GM18868 (cell line): ENCODE measurements around the gene OTUB1.

Experiments used
- ATAC-seq: cut with Tn5 transposase; IDR thresholded peaks from one replicate; pipeline ENCODE4 v1.9.1; 2021; ENCODE audit warnings: mild to moderate bottlenecking, moderate library complexity; ENCODE audit not compliant: unreplicated experiment

OTUB1 gene

GRCh38 chr11:64022125-64022784, 36.0 kb downstream of the OTUB1 start:
- ATAC-seq = no peak

DNA sequence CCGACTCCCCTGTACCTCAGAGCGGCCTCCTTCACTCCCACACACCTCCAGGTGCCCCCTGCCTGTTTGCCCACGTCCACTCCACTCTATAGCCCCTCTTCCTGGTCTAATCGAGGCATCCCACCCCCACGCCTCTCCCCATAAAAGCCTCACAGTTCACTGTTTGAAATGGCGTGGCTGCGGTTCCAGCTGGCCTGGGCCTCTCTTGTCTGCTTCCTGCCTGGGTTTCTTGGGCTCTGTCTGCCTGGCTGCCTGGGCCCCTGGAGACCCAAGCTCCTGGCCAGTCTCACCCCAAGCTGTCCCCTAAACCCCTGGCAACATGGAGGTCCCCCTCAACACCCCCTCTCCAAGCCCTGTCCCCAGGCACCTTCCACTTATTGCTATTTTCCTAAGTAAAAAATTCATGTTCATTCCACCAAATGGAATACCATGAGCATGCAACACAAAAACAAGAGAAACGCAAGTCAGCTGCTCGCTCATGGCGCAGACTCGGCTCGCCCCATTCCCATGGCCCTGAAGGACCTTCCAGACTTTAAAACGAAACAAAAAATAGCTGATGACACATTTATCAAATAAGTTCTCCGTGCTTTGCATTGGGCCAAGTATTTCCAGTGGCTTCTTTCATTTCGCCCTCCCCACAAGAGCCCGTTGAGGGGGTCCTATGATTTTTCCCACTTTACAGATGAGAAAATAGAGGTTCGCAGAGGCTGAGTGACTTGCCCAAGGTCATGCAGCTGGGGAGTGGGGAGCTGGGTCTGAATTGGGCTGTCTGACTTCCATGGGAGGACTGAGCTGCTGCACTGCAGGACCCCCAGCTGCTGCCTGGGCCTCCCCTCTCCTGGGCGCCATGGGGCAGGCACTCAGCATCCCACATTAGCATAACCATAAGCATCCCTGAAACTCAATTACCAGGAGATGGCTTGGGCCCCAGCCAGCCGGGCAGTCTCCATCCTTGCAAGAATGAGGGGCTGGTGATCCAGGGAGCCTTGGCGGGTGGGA, 37.8 kb downstream of the OTUB1 start:
- ATAC-seq = no peak

- ATAC-seq = no peak
These were observed 39.0 kb downstream of the OTUB1 start for GRCh38 chr11:64025205-64025604.

DNA sequence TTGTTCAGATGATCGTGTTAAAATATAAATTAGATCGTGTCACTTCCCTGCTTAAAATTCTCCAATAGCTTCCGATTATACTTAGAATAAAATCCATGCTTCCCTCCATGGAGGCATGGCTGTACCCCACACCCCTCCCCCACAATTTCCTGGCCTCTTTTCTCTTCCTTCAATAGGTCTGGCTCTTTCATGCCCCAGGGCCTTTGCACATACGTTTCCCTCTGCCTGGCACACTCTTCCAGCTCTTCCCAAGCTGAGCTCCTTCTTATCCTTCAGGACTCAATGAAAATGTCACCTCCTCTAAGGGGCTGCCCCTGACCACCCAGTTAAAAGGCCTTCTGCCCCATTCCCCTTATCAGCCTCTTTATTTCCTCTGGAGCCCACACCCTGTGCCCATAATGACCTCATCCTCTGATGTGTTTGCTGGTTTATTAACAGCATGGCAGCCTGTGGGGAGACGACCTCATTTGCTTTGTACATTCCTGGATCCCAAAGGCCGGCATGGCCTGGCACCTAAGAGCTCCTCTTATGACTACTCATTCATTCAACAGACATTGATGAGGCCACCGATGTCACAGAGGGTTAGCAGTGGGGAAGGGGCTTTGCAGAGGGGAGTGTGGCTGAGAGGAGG, 40.5 kb downstream of the OTUB1 start:
- no peak for ATAC-seq

- ATAC-seq = no peak
These were observed 41.6 kb downstream of the OTUB1 start for GRCh38 chr11:64027651-64028397.

- ATAC-seq = no peak
These were observed 42.3 kb downstream of the OTUB1 start for GRCh38 chr11:64028398-64029115.

DNA sequence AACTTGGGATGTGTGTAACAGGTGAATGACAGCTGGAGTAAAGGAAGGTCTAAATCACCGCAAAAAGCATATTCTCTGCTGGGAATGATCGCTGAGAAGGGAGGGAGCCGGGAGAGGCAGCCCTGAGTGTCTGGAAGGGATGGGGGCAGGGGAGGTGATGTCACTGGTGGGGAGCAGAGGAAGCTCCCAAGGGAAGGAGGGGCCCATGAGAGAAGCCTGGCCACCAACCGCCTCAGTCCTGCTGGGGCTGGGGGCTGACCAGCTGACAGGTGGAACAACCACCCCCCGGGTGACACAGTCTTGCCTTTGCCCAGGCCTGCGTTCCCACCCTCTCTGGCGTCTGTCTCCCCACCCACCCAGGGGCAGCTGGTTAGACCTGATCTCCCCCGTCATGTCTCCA, 43.5 kb downstream of the OTUB1 start:
- ATAC-seq = no peak

DNA sequence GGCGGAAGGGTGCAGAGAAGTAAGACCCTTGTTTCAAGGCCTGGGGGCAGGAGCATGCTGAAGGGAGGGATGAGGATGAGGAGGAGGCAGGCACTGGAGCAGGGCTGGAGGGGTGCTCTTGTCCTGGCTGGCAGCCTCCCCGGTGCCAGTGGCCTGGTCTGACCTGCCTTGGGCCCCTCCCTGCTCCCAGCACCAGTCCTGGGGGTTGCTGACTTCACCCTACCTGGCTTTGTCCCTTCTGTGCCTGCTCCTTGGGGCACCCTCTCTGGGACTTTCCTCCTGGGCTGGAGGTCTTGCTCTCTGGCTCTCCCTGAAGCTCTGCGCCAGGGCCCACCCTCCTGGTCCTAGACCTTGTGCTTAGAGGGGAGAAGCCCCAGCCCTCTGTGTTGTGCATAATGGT, 44.8 kb downstream of the OTUB1 start:
- ATAC-seq = no peak

DNA sequence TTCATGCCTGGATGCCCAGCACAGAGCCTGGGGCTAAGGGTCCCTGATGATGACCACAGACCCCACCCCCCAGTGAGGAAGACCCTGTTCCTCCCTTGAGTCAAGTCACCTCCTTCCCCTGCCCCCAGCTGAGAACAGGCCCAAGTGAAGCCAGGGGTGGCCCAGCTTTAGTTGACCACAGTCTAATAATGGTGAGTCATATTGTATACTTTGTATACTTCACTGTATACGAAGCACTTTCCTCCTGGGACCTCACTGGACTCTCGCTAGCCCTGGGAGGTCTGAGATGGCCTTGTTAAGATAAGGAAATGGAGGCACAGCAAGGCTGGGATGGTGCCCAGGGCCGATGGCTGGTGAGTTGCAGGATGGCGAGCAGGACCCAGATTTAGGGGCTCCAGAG, 45.8 kb downstream of the OTUB1 start:
- no peak for ATAC-seq

DNA sequence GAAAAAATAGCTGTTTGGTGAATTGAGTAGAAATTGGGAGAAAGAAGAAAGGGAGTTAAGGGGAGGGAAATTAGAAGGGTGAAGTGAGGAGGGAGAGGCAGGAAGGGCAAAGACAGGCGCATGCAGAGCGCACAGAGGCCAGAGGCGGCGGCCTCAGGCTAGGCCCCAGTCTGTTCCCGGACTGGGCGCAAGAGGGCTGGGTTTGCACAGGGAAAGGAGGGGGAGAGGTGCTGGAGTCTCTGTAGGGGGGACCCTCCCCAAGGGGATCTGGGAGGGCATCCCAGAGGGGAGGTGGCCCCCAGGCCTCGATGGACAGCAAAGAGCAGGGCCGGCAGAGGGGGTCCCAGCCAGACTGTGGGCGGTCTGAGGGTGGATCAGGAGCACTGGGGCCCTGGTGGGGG, 48.2 kb downstream of the OTUB1 start:
- no peak for ATAC-seq

DNA sequence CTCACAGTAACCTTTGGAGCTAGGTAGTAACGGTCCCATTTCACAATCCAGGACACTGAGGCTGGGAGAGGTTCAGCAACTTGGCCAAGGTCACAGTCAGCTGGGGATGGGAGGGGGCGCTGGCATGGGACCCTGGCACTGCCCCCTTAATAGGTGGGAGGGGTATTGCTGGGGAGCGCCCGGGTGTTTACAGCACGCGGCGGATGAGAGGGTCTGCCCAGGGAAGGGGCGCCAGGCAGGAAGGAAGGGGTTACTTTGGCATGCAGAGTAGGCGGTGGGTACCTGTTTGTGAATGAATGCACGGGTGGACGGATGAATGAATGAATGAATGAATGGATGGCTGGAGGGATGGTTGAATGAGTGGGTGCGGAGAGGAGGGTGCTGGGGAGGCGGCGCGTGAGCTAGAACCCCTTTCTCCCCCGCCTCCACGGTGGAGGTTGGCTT, 48.9 kb downstream of the OTUB1 start:
- no peak for ATAC-seq

DNA sequence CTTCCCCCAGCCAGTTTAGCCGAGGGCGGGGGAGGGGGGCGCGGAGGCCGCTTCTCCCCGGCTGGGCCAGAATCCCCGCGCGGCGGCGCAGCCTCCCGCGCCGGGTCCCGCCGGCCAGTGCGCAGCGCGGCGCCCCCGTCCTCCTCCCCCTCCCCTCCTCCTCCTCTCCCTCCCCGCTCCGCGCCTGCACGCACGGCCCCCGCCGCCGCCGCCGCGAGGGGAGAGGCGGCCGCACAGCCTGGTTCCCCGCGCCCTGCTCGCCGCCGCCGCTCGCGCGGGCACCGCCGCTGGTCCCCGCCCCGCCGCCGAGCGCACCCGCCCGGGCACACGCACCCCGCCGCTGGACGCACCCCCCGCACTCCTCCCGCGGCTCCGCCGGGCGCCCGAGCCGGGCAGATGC, 49.3 kb downstream of the OTUB1 start, which contains the start of gene FLRT1:
Gene FLRT1, plus strand, starts transcription at position 356 of the 400 bp plus-strand sequence. CDS start 80,337 bp downstream, outside the sequence.
- no peak for ATAC-seq

DNA sequence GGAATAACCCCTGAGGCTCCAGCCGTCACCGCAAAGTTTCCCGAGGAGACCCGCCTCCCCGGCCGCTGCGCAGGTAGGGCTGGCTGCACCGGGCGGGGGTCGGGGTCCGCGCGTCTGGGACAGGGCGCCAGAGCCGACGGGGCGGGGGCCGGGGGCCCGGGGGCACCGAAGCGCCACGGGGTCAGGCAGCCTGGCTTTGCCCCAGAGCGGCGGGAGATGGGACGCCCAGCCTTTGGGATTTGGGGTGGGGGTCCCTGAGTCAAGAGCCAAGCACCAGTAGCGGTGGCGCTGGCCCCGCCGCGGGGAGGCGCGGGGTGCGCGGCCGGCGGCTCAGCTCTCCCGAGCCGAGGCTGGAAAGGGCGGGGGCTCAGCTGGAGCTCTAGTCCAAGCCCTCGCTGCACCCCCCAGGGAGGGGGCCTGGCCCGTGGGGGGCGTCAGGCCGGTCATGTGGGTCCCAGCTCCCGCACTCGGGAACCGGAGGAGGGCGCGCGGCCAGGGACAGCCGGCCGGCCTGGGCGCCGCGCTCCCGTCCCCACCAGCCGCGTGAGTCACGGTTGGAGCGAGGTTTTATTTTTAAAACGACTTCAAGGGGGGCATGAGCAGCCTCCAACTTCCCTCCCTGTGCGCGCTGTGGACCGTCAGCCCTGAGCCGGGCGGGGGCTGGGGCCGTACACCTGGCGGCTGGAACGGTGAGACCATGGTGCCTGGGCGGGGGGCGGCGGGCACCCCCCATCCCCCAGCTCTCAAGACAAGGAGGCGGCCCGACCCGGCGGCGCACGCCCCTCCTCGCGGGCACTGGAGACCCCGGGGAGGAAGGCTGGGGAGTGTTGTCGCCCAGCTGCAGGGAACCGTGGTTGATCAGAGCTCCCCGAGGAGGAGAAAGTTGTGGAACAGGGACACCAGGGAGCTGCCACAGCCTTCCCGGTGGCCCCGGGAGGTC, 50.1 kb downstream of the OTUB1 start:
- no peak for ATAC-seq

GRCh38 chr11:64037027-64037634, 50.9 kb downstream of the OTUB1 start:
- ATAC-seq = no peak

DNA sequence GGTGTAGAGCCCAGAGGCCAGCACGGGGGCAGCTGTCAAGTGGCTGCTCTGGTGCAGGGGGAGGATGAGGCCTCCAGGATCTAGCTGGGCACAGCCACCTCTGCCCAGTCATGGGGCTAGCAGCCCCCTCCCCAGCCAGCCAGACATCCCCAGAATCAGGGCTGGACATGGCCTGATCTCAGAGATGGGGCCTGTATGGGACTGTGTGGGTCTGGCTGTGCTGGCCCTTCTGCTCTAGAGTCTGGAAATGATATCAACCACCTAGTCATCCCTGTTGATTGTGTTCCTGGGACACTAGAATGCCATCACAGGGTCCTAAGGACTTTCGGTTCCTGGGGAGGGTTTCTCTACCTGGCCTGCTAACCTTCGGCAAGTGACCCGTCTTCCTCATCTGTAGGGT, 52.3 kb downstream of the OTUB1 start:
- ATAC-seq = no peak

DNA sequence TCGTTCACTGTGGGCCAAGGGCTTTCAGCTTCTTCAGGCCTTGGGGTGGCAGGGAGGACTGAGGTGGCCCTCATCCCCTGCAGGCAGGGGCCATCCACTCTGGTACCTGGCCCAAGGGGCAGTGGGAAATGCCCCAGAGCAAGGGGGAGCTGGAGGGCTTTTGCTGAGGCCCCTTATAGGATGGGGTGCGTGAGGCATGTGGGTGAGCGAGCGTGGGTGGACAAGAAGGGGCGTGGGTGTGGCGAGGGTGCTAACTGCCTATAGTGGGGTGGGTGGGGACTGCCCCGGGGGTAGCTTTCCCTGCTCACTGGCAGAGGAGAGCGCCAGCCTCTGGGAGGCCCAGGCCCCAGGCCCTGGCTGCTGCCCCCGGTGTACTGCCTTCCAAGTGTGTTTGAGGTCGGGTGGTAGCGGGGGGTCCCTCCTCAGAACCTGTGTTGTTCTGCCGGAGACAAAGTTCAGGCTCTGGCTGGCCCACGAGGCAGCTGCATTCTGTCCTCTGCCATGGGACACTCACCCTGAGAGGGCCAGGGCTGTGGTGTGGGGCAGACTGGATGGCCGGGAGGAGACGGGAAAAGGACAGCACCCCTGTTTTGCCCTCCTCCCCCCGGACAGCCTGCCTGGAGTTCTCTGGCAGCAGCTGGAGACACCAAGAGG, 52.9 kb downstream of the OTUB1 start:
- ATAC-seq = no peak

GRCh38 chr11:64040684-64041322, 54.6 kb downstream of the OTUB1 start:
- ATAC-seq = no peak

DNA sequence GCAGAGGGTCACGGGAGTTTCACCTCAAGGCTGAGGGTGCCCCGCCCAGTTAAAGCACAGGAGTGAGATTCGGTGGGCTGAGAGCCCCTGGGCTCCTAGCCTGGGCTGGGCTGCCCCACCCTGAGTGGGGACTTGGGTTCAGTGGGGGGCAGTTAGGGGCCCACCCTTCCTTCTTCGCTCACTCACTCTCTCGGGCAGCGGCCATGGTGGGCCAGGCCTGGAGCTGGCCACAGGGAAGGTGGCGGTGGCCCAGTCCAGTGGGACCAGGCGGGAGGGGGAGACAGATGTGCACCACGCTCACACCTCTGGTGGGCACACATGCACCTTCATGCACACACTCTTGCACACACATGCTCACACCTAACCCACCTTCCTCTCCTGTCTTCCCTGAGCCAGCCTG, 55.6 kb downstream of the OTUB1 start:
- no peak for ATAC-seq
